ENCODE data around the gene NOS1AP.

DNA sequence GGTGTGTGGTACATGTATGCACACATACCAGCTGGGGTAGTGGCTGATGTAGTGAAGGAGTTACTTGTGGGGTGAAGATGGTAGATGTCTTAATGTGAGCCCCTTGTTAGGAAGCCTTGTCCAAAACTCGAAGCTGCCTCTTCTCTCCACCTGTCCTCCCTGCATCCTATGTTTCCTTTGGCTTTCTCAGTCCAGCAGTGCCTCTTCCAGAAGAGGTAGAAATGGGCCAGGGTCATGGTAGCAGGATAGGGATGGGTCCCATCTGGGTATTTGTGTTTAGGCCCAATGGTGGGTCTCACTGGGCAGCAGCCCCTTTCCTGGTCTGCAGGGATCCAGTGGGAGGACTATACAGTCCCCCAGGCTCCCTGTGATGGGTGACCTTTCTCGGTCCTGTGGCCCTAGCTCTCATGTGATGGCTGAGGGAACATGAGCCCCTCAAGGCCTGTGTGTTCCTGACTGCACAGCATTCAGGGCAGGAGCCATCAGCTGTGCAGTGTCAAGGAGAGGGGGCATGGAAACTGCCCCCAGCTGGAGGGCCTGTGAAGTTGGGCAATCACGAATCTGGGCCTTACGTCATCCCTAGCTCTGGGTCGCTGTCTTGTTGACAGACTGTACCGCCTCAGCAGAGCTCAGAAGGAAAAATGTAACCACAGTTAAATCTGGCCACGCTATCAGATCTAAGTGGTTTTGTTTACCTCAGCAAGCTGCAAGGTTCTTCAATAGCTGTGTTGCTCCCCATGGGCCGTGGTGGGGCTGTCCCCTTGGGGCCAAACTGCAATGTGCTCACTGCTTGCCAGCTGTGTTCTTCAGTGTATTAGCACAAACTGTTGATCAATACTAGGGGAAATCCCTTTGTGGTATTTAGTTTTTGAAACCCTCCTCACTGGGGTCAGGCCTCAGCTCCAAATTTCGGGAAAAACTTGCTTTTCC lies 82.7 kb downstream of the NOS1AP start:
- TF ChIP-seq, protein P1, sequence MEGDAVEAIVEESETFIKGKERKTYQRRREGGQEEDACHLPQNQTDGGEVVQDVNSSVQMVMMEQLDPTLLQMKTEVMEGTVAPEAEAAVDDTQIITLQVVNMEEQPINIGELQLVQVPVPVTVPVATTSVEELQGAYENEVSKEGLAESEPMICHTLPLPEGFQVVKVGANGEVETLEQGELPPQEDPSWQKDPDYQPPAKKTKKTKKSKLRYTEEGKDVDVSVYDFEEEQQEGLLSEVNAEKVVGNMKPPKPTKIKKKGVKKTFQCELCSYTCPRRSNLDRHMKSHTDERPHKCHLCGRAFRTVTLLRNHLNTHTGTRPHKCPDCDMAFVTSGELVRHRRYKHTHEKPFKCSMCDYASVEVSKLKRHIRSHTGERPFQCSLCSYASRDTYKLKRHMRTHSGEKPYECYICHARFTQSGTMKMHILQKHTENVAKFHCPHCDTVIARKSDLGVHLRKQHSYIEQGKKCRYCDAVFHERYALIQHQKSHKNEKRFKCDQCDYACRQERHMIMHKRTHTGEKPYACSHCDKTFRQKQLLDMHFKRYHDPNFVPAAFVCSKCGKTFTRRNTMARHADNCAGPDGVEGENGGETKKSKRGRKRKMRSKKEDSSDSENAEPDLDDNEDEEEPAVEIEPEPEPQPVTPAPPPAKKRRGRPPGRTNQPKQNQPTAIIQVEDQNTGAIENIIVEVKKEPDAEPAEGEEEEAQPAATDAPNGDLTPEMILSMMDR (IDR thresholded peaks at IDR 0.05) = no peak
- no peak for TF ChIP-seq POLR2A (IDR thresholded peaks at IDR 0.05)
